Hepatocyte (in vitro differentiated cells): ENCODE measurements around the gene PLEKHG4. TPM values are rescaled to one million over a fixed set of nuclear protein-coding genes. Genes with fewer than 3 reads are reported as not detected.

Experiments used
- DNase-seq: peaks from one replicate; pipeline ENCODE4 v3.0.0-alpha.2; 2016; ENCODE audit warnings: low spot score
- H2AFZ ChIP-seq: fragments of 200-600 bp; sonication (generic); 2 replicates; pipeline ENCODE4 v1.6.0; 2016; ENCODE audit warnings: antibody characterized with exemption, mild to moderate bottlenecking
- H3K27ac ChIP-seq: fragments of 200-600 bp; sonication (generic); 2 replicates; pipeline ENCODE4 v1.5.1; 2016; ENCODE audit warnings: mild to moderate bottlenecking
- H3K27me3 ChIP-seq: fragments of 200-600 bp; sonication (generic); 2 replicates; pipeline ENCODE4 v1.6.1; 2016
- H3K36me3 ChIP-seq: fragments of 200-600 bp; sonication (generic); replicated peaks from 2 replicates; pipeline ENCODE4 v1.5.1; 2016; ENCODE audit warnings: low read depth; ENCODE audit not compliant: insufficient read depth
- H3K4me1 ChIP-seq: fragments of 200-600 bp; sonication (generic); 2 replicates; pipeline ENCODE4 v1.5.1; 2016; ENCODE audit warnings: mild to moderate bottlenecking, moderate library complexity; ENCODE audit not compliant: insufficient read depth
- H3K4me2 ChIP-seq: fragments of 200-600 bp; sonication (generic); 2 replicates; pipeline ENCODE4 v1.6.0; 2016
- H3K4me3 ChIP-seq: fragments of 200-600 bp; sonication (generic); 2 replicates; pipeline ENCODE4 v1.5.1; 2016; ENCODE audit warnings: mild to moderate bottlenecking
- H3K79me2 ChIP-seq: fragments of 200-600 bp; sonication (generic); 2 replicates; pipeline ENCODE4 v1.6.0; 2017; ENCODE audit warnings: mild to moderate bottlenecking
- H3K9me2 ChIP-seq: fragments of 200-600 bp; sonication (generic); replicated peaks from 2 replicates; pipeline ENCODE4 v1.6.0; 2017; ENCODE audit warnings: mild to moderate bottlenecking; ENCODE audit not compliant: insufficient read depth
- H3K9me3 ChIP-seq: fragments of 200-600 bp; sonication (generic); 2 replicates; pipeline ENCODE4 v1.5.1; 2016; ENCODE audit warnings: low read depth, mild to moderate bottlenecking
- H4K20me1 ChIP-seq: fragments of 200-600 bp; sonication (generic); 2 replicates; pipeline ENCODE4 v1.6.0; 2016; ENCODE audit warnings: mild to moderate bottlenecking; ENCODE audit not compliant: insufficient read depth, poor library complexity, severe bottlenecking
- CTCF ChIP-seq: fragments of 200-600 bp; sonication (generic); IDR thresholded peaks from 2 replicates; pipeline ENCODE4 v1.5.1; 2016; ENCODE audit warnings: antibody characterized with exemption, mild to moderate bottlenecking; ENCODE audit not compliant: poor library complexity
- EZH2 ChIP-seq: fragments of 200-600 bp; sonication (generic); IDR thresholded peaks from 2 replicates; pipeline ENCODE4 v1.6.1; 2016; ENCODE audit warnings: antibody characterized with exemption, mild to moderate bottlenecking, borderline replicate concordance
- EZH2phosphoT487 ChIP-seq: fragments of 200-600 bp; sonication (generic); IDR thresholded peaks from one replicate; pipeline ENCODE4 v1.6.1; 2018; ENCODE audit warnings: antibody characterized with exemption, mild to moderate bottlenecking, low read depth, moderate library complexity; ENCODE audit not compliant: unreplicated experiment, severe bottlenecking
- WGBS: methylation state at CpG from one replicate; pipeline ENCODE4 v1.1.6; 2016; ENCODE audit warnings: low lambda C conversion rate; ENCODE audit errors: missing lambda C conversion rate; 5-methylcytosine and 5-hydroxymethylcytosine counted together
- polyA plus RNA-seq: library from polyadenylated mRNA; unstranded; fragments of >200 nt; fragmentation: Nextera tagmentation; extraction: Ambion mirVana; gene quantifications from 2 replicates; pipeline ENCODE4 v1.2.1, GENCODE V29; 2016
- total RNA-seq: library from RNA; depleted of rRNA; stranded (reverse); fragments of >200 nt; gene quantifications from 2 replicates; pipeline ENCODE4 v1.2.3, GENCODE V29; 2014

Gene PLEKHG4
- total RNA-seq (3.4 and 3.6 TPM in 2 replicates), polyA plus RNA-seq (3.0 and 5.5 TPM in 2 replicates)

- TF ChIP-seq EZH2phosphoT487 (no peak), CTCF (peak; percentile 60), EZH2 (no peak)
These were observed at the start of gene PLEKHG4 for GRCh38 chr16:67279296-67280089. Gene PLEKHG4, plus strand, starts transcription at chr16:67279532. Its CDS starts 513 bp downstream, at chr16:67280045.

GRCh38 chr16:67229906-67230808 is 49.2 kb upstream of the PLEKHG4 start:
- Histone ChIP-seq H4K20me1 (no peaks in the 10 kb centered on the region), H3K27me3 (no peaks in the 10 kb centered on the region), H3K4me1 (peaks cover 9% of the 10 kb centered on the region), H3K4me2 (no peak overlapping the region), H3K9me3 (no peaks in the 10 kb centered on the region), H3K9me2 (no peaks in the 10 kb centered on the region), H3K4me3 (no peak overlapping the region), H3K79me2 (peaks cover 16% of the 10 kb centered on the region), H2AFZ (no peak overlapping the region), H3K27ac (no peak overlapping the region), H3K36me3 (no peaks in the 10 kb centered on the region)
- no peak for DNase-seq
- 99% methylated on average over 32 of the region's 32 CpGs for WGBS
- no peak for TF ChIP-seq EZH2phosphoT487
- no peak for TF ChIP-seq CTCF
- no peak for TF ChIP-seq EZH2

More at GRCh38 chr16:67279296-67280089, at the start of gene PLEKHG4:
- Histone ChIP-seq H3K36me3 (no peaks in the 10 kb centered on the region), H3K4me2 (peak within 1 kb of the TSS; percentile 87), H4K20me1 (no peaks in the 10 kb centered on the region), H2AFZ (peak within 1 kb of the TSS; percentile 90), H3K4me3 (peak within 1 kb of the TSS; percentile 42), H3K27ac (peak within 1 kb of the TSS; percentile 85), H3K9me2 (no peaks in the 10 kb centered on the region), H3K4me1 (peaks cover 24% of the 10 kb centered on the region), H3K27me3 (no peaks in the 10 kb centered on the region), H3K79me2 (no peaks in the 10 kb centered on the region), H3K9me3 (no peaks in the 10 kb centered on the region)
- 37% methylated on average over 22 of the region's 83 CpGs for WGBS
- DNase-seq, result peak; percentile 90

- Histone ChIP-seq H3K9me3 (no peaks in the 10 kb centered on the region), H3K36me3 (no peaks in the 10 kb centered on the region), H3K4me1 (peaks cover 8% of the 10 kb centered on the region), H3K27ac (no peak overlapping the region), H2AFZ (no peak overlapping the region), H3K79me2 (peaks cover 14% of the 10 kb centered on the region), H3K4me3 (no peak overlapping the region), H4K20me1 (no peaks in the 10 kb centered on the region), H3K27me3 (no peaks in the 10 kb centered on the region), H3K9me2 (no peaks in the 10 kb centered on the region), H3K4me2 (no peak overlapping the region)
- WGBS, result 96% methylated on average over 12 of the region's 12 CpGs
- DNase-seq, result no peak
- TF ChIP-seq EZH2 (no peak), CTCF (no peak), EZH2phosphoT487 (no peak)
These were observed 48.3 kb upstream of the PLEKHG4 start for GRCh38 chr16:67230809-67231660.
